HTERT RPE-1 (cell line): ENCODE results near the gene ARG2.

Source experiments
- in situ Hi-C: fragments of 300-500 bp; cut with MboI; formaldehyde crosslinking; loops from 4 replicates; pipeline ENCODE4 v1.14.3; 2020; ENCODE audit warnings: low sequenced_read_pairs

Gene ARG2

GRCh38 chr14:67619446-67620216 is at the start of gene ARG2:
TSS of gene ARG2 (plus strand) at chr14:67619920. CDS start at chr14:67619978, 58 bp downstream.
- in situ Hi-C loops, result no loop called here

- in situ Hi-C loops, result no loop called here
These were observed 49.3 kb upstream of the ARG2 start for GRCh38 chr14:67570453-67570852.

GRCh38 chr14:67571275-67571990 is 48.3 kb upstream of the ARG2 start:
- in situ Hi-C loops, result no loop called here

- in situ Hi-C loops, result no loop called here
These were observed 47.8 kb upstream of the ARG2 start for GRCh38 chr14:67571991-67572323.

- in situ Hi-C loops, result no loop called here
These were observed 47.1 kb upstream of the ARG2 start for GRCh38 chr14:67572608-67573007.

GRCh38 chr14:67573228-67574010 is 46.3 kb upstream of the ARG2 start:
- in situ Hi-C loops, result no loop called here

- in situ Hi-C loops, result no loop called here
These were observed 45.6 kb upstream of the ARG2 start for GRCh38 chr14:67574156-67574555.

GRCh38 chr14:67574806-67575205 is 44.9 kb upstream of the ARG2 start:
- in situ Hi-C loops, result no loop called here

- in situ Hi-C loops, result no loop called here
These were observed 44.0 kb upstream of the ARG2 start for GRCh38 chr14:67575684-67576083.

GRCh38 chr14:67576216-67576955 is 43.3 kb upstream of the ARG2 start:
- in situ Hi-C loops, result no loop called here

- in situ Hi-C loops, result no loop called here
These were observed 42.4 kb upstream of the ARG2 start for GRCh38 chr14:67577181-67577808.

GRCh38 chr14:67577909-67578749 is 41.6 kb upstream of the ARG2 start:
- in situ Hi-C loops, result no loop called here

GRCh38 chr14:67579040-67579439 is 40.7 kb upstream of the ARG2 start:
- in situ Hi-C loops, result no loop called here

GRCh38 chr14:67579636-67580035 is 40.1 kb upstream of the ARG2 start:
- in situ Hi-C loops, result no loop called here

GRCh38 chr14:67580336-67581171 is 39.2 kb upstream of the ARG2 start:
- in situ Hi-C loops, result no loop called here

- in situ Hi-C loops, result no loop called here
These were observed 38.1 kb upstream of the ARG2 start for GRCh38 chr14:67581643-67582042.

GRCh38 chr14:67582061-67582460 is 37.7 kb upstream of the ARG2 start:
- in situ Hi-C loops, result no loop called here

- in situ Hi-C loops, result no loop called here
These were observed 35.7 kb upstream of the ARG2 start for GRCh38 chr14:67583711-67584644.
